Neural crest cell (in vitro differentiated cells): ENCODE measurements around the gene HS6ST2. TPM values are rescaled to one million over a fixed set of nuclear protein-coding genes. Genes with fewer than 3 reads are reported as not detected.
A peak's percentile ranks its signal among the peaks of the same experiment; 100 is the strongest.

Source experiments
- DNase-seq: peaks from one replicate; pipeline ENCODE4 v3.0.0; 2021; ENCODE audit warnings: low read depth, mixed read lengths, low spot score
- H3K27ac Mint-ChIP-seq: one replicate; pipeline ENCODE4 v1.8.0; 2021; ENCODE audit warnings: mild to moderate bottlenecking, mixed read lengths; ENCODE audit not compliant: unreplicated experiment
- H3K27me3 Mint-ChIP-seq: 2 replicates; pipeline ENCODE4 v1.8.0; 2021; ENCODE audit warnings: low read depth, mild to moderate bottlenecking, mixed read lengths
- H3K36me3 Mint-ChIP-seq: 2 replicates; pipeline ENCODE4 v1.8.0; 2021; ENCODE audit warnings: low read depth, mild to moderate bottlenecking, mixed read lengths
- H3K4me1 Mint-ChIP-seq: 2 replicates; pipeline ENCODE4 v1.8.0; 2021; ENCODE audit warnings: mixed read lengths
- H3K4me3 Mint-ChIP-seq: one replicate; pipeline ENCODE4 v1.8.0; 2021; ENCODE audit warnings: mild to moderate bottlenecking, mixed read lengths
- H3K9me3 Mint-ChIP-seq: 2 replicates; pipeline ENCODE4 v1.8.0; 2021; ENCODE audit warnings: mixed read lengths
- CTCF ChIP-seq: fragments of 200-600 bp; sonication (generic); conservative IDR thresholded peaks from 2 replicates; pipeline ENCODE4 v1.5.0; 2021; ENCODE audit warnings: antibody characterized with exemption, mild to moderate bottlenecking
- total RNA-seq: library from RNA; stranded (reverse); gene quantifications from 2 replicates; pipeline ENCODE4 v1.2.1, GENCODE V29; 2021

The HS6ST2 gene
- total RNA-seq, 1 donor from 2014 or later: 13.9 TPM

- Mint-ChIP-seq H3K4me1 (peaks cover 8% of the 10 kb centered on the region), H3K27ac (no peak overlapping the region), H3K27me3 (no peaks in the 10 kb centered on the region), H3K36me3 (no peaks in the 10 kb centered on the region), H3K4me3 (no peak overlapping the region), H3K9me3 (no peaks in the 10 kb centered on the region)
- no peak for DNase-seq
- no peak for TF ChIP-seq CTCF
Observed at GRCh38 chrX:132774010-132774714, 184.3 kb downstream of the HS6ST2 start.

- H3K27ac Mint-ChIP-seq: no peak overlapping the region
- DNase-seq: no peak
- TF ChIP-seq CTCF: no peak
- H3K9me3 Mint-ChIP-seq: peaks cover 2% of the 10 kb centered on the region
- H3K27me3 Mint-ChIP-seq: no peaks in the 10 kb centered on the region
- H3K36me3 Mint-ChIP-seq: no peaks in the 10 kb centered on the region
- no peak overlapping the region for H3K4me3 Mint-ChIP-seq
- no peaks in the 10 kb centered on the region for H3K4me1 Mint-ChIP-seq
Observed at GRCh38 chrX:132769609-132770008, 188.8 kb downstream of the HS6ST2 start.

GRCh38 chrX:132766452-132766851 lies 192.0 kb downstream of the HS6ST2 start:
- DNase-seq: no peak
- Mint-ChIP-seq H3K27me3 (no peaks in the 10 kb centered on the region), H3K36me3 (no peaks in the 10 kb centered on the region), H3K9me3 (peaks cover 2% of the 10 kb centered on the region), H3K4me1 (peaks cover 5% of the 10 kb centered on the region), H3K4me3 (no peak overlapping the region), H3K27ac (no peak overlapping the region)
- no peak for TF ChIP-seq CTCF

- no peak for DNase-seq
- Mint-ChIP-seq H3K4me3 (no peak overlapping the region), H3K9me3 (peaks cover 2% of the 10 kb centered on the region), H3K4me1 (peaks cover 33% of the 10 kb centered on the region), H3K36me3 (no peaks in the 10 kb centered on the region), H3K27ac (no peak overlapping the region), H3K27me3 (no peaks in the 10 kb centered on the region)
- TF ChIP-seq CTCF: no peak
Observed at GRCh38 chrX:132763528-132763927, 194.9 kb downstream of the HS6ST2 start.

- Mint-ChIP-seq H3K4me1 (peaks cover 56% of the 10 kb centered on the region), H3K27ac (peak overlapping the region; percentile 78), H3K36me3 (no peaks in the 10 kb centered on the region), H3K9me3 (no peaks in the 10 kb centered on the region), H3K4me3 (peak overlapping the region; percentile 5), H3K27me3 (no peaks in the 10 kb centered on the region)
- TF ChIP-seq CTCF: no peak
- DNase-seq: no peak
Observed at GRCh38 chrX:132758759-132759158, 199.7 kb downstream of the HS6ST2 start.
